ENCODE measurements around the gene ASTN1.

Gene ASTN1

GRCh38 chr1:177162243-177162642, 2.3 kb downstream of the ASTN1 start:
- no peak for DNase-seq

- DNase-seq = no peak
These were observed 18.0 kb downstream of the ASTN1 start for GRCh38 chr1:177146499-177146898.

DNA sequence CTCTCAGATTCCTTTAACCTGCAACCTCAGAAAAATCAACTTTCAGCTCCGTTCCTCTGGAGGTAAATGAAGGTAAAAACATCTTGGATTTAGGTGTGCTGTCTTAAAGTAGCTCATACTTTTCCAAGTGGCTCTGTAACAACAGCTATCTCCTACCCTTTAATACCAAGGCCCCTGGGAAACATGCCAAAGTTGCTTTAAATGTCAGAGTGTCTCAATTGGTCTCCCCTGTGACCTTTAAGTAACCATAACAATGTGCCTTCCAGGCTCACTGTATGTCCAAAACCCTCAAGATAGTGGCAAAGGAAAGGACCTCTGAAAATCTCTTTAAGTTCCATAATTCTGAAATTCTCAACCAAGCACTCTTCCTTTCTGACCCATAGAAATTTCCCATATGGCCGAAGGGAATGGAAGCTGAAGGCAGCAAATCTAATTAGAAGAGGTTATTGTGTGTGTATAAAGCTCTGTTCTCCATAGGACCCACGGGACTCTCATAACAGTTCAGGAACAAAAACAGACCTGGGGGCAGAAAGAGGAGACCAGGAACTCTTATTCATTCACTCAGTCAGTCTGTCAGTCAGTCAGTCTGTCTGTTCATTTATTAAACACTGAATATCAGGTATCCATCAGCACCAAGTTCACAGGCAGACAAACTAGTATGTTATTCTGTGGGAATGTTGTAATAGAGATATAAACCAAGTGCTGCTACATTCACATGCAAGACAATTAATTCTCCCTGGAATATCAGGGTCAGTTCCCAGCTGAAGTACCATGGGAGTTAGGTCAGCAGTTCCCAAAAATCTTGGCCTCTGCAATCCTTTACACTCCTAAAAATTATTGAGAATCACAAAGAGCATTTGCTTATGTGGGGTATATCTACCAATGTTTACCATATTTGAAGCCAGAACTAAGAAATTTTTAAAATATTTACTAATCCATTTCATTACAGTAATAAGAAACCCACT, 19.1 kb downstream of the ASTN1 start:
- no peak for DNase-seq

DNA sequence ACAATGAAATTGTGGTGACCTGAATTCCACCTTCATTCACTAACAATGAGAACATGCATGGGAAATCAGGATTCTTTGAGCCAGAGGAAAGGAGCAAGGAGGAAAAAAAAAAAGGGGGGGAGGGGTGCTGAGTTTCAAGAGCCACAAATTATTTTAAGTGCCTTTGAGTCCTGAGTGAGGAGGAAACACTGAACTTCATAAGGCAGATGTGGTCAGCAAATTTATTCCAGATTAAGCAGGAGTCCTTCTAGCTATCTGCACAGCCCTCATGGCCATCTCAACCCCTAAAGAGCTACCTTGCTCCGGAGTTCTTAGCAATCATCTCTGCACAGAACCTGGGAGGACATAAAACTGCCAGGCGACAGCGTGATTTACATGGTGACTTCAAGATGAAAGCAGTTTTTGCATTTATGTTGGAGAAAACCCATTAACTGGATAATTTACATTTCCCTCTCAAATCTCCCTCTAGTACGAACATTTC, 21.7 kb downstream of the ASTN1 start:
- DNase-seq = no peak

GRCh38 chr1:177142010-177142409, 22.5 kb downstream of the ASTN1 start:
- DNase-seq = no peak

DNA sequence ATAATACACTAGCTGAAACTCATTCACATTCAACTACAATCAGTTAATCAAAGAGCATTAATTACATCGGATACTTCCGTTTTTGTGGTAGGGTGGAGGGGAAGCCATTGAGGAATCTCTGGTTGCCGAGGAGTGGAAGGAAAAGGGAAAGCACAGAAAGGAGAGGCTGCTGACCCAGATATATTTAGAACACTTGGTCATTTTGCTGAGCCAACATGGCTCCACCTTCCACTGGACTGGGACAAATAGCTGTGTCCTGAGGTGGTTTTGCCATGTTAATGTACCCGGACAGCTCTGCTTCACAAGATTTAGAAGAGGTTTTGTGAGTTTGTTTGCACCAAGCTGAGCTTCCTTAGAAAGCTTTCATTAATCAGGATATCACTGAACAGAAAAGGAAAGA, 26.2 kb downstream of the ASTN1 start:
- no peak for DNase-seq

DNA sequence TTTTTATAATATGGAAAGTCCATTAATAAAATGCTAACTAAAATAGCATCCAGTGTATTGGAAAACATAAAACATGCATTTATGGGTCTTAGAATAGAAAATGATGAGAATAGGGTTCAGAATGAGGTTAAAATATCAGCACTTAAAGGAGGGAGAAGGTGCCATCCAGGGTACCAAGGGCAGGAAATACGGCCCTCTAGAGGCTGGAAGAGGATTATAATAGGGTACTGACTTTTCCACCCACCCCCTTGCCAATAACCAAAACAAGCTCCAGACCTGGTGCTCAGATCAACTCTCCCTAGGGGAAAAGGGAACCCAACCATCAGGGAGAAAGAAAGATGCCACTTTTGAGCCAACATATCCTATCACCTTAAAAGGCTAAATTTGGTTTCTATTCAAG, 26.7 kb downstream of the ASTN1 start:
- DNase-seq = no peak

GRCh38 chr1:177135250-177135649, 29.3 kb downstream of the ASTN1 start:
- DNase-seq = no peak

- no peak for DNase-seq
These were observed 30.5 kb downstream of the ASTN1 start for GRCh38 chr1:177133977-177134538.

DNA sequence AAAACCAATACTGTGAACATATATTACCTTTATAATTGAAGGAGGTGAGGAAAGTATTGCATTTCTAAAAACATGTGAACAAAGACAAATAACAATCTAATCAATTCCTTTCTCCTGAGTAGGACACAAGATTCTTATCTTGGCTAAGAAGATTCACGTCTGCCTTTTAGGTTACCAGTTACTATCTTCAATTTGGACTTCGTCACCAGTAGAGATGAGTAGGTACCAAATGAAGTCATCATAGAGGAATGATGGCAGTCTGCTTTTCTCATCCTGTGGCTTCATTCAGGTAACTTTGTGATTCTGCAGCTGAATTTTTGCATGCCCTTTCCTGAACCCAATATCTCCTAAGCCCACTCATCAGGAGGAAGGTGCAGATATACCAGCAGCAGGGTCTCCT, 32.4 kb downstream of the ASTN1 start:
- no peak for DNase-seq

DNA sequence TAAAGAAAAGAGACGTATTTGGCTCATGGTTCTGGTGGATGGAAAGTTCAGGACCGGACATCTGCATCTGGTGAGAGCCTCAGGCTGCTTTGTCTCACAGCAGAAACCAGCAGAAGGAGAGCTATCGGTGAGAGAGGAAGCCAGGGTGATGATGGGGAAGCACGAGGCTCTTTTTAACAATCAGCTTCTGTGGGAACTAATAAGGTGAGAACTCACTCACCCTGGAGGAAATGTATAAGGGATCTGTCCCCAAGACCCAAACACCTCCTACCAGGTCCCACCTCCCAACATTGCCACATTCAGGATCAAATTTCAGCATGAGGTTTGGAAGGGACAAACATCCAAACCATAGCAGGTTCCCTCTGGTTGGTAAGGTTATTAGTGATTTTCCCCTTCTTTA, 32.8 kb downstream of the ASTN1 start:
- DNase-seq = no peak

DNA sequence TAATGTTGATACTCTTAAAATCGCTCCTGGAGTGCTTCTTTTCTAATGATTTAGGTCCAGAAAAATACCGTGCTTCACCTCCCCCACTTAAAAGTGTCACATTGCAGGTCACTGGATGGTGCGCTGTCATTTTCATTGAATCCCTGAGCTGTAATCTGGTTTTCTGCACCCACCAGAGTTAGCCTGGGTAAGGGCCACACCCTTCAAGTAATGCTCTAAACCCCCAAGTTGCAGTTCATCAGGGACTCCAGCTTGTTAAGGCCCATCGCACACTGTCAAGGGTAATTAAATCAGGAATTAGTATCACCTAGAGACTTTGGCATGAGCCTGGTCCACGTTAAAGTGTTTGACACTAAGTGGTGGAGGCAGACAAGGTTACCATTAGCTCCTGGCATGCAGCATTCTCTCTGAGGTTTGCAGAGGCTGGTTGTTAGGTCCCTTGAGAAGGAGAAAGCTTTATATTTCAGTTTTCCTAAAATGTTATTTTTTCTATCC, 34.0 kb downstream of the ASTN1 start:
- no peak for DNase-seq

DNA sequence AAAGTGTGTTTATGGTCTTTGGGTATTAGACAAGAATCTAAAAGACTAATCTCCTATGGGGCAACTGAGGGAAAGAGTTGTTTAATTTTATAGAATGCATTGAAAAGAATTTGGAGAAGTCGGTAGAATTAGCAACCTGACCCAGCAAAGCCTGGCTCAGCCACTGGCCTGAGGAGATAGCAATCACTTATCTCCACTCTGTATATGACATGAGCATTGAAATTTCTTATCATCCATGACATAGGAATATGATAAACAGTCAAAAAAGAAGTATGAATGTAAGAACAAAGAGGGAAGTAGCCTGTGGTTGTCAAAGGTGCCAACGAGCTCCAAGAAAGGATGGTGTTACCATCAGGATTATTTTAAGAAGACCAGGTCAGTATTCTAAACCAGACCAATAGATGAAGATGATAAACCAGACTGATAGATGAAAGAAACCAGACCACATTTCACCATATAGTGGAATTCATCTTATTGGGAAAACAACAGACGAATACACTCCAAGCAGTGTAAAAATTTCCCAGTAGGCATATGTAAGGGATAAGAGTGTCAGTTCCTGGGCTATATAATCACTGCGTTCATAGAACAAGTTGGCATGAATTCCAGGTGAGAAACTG, 35.7 kb downstream of the ASTN1 start:
- DNase-seq = no peak

DNA sequence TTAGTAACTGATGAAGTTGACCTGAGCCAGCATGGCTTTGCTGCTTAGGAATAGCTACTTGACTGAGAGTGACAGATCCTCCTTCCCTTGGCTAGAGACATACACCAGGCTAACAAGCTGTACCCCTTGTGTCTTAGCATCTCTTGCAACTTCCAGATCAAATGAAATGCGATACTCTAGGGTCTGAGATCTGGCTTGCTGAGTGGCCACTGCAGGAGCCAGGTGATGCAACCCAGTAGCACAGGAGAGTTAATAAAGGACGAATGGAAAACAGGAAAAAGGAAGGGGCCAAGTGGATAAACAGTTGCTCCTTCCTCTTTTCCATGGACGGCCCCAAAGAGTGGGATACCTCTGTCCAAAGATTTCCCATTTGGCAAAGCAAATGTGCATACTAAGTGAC, 38.2 kb downstream of the ASTN1 start:
- no peak for DNase-seq

DNA sequence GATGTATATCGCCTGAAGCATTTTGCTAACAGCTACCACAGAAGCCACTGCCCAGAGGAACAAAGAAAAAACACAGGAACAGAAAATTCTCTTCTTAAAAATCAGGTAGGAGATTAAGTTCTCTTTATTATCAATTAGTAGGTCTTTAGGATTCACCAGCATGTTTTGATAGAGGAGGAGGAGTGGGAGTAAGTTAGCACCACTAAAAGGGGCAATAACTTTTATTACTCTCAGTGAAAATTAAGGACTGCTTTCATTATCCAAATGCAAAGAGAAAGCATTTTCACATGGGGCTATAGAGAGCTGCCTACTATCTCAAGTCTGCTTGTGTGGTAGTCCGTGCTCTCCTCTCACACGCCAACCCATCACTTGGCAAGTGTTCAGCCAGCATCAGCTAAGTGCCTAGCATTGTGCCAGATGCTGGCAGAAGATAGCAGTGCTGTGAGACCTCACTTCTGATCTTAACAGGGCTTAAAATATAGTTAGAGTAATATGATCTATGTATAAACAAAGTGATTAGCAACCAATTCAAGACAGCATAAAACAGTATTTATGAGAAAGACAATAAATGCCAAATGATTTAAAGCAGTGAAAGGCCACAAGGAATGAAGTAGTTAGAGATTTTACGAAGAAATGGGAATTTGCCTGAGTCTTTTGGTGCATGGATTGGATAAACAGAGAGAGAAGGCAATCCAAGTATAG, 39.8 kb downstream of the ASTN1 start:
- DNase-seq = no peak

DNA sequence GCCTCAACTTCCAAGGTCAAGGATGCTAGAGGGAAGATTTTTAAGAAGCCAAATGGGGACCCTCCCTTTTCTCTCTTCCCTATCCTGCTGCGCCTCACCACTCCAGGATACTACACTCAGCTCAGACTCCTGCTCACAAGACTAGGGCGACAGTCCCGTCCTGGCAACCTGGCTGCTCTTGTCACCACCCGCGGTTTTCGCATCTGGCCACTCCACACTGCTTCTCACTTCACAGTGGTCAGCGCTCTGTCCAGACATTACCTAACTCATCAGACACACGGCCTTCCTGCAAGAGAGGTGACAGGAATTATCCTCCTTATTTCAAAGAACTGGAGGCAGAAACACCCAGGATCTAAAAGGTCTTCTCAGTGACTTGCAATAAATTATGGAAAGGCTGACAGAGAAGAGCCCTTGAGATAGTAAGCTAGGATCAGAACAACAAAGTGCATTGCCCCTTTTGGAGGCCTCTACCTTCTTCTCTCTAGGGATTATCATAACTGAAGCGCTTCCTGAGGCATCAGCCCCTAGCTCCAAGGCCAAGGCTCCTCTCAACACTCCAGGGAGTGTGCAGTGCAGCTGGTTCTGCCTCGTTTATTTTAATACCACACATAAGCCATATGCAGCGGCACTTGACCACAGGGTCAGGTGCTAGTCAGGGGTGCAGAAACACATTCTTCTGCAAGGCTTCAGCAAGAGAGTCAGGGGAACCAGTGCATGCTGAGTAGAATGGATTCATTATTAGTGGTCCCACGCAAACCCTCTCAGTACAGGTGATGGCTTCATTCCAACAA, 41.9 kb downstream of the ASTN1 start:
- no peak for DNase-seq

- DNase-seq = no peak
These were observed 45.2 kb downstream of the ASTN1 start for GRCh38 chr1:177119311-177119710.

- DNase-seq = no peak
These were observed 45.6 kb downstream of the ASTN1 start for GRCh38 chr1:177118901-177119300.

GRCh38 chr1:177116941-177117340, 47.6 kb downstream of the ASTN1 start:
- DNase-seq = no peak

DNA sequence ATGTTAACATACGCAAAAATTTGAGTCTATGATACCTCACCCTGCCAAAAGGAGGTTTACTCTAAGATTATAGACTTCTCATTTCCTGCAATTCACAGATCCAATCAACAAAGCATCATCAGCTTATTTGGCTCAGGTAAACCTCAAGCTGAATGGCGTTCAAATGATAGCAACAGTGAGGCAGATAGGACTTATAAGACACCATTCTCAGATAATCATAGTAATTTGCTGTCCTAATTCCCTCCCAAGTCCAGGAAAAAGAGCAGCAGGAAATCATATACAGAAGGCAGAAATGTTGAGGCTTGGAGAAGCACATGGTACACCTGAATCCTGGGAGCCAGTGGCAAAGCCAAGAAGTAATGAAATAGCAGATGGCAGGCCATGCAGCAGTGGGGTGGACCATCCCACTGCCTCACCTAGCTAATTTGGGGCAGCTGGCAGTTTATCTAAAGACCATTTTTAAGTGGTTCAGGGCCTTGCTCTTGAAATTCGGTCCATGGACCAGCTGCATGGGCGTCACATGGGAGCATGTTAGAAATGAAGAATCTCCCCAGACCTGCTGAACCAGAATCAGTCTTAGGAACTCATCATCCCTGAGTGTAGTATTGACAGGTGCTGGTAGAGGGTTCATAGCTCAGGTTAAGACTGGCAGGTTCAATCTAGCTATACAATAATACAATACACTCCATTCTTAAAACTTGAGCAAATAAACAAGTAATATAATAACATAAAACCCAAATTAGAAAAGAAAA, 57.7 kb downstream of the ASTN1 start:
- DNase-seq = no peak

DNA sequence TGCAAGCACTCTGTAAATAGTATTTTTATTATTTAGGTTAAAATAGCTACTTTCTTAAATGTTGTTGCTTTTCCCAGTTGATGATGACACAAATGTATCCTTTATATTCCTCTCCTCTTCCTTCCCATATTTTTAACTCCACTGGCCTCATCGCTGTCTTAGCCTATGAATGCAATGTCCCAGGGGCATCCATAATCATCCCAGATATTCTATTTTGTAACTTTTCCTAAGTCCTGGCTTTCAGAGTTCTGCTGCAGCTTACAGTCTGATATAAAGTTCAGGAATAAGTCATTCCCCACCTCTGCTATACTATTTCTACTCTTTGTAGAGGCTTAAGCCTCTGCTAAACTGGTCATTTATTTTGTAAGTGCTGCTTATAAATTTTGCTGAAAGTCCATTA, 58.3 kb downstream of the ASTN1 start:
- no peak for DNase-seq

Measured in islet precursor cell (in vitro differentiated cells).